ENCODE measurements around the gene BNC2.

BNC2 gene

GRCh38 chr9:16803648-16804047, 66.8 kb downstream of the BNC2 start:
- no peak overlapping the region for H3K4me3 ChIP-seq (ENCODE audit: low read depth, low read length)
- ChIA-PET POLR2A (no interaction called here), CTCF (no interaction called here)
- TF ChIP-seq CTCF (IDR thresholded peaks at IDR 0.05; ENCODE audit: insufficient read depth, low read length, missing control alignments) = no peak
- no peak for DNase-seq (ENCODE audit: low read depth, low spot score)

DNA sequence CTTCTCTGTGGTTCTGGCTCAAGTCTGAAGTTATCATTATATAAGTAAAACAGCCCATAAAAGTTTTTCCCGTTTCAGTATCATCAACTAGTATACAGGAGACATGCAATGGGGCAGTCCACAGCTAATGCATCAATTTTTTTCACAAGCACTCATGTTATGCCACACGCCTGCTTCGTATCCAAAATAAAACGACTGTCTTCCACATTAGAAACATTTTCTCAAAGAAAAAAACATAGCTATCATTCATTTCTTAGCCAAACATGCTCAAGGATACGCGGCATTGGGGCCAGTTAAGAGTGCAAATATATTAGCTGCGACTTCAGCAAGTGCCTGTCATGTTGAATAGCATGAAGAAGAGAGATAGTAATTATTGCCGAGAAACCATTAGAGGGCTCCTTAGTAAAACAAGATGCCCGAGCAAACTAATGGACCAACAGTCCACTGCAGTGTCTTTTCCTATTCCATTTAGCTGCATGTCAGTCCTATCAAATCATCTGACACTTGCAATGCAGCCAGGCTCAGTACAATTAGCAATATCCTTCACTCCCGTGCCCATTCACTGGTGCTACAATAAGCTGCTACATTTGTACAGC, 68.5 kb downstream of the BNC2 start:
- DNase-seq (ENCODE audit: low read depth, low spot score) = no peak
- CTCF ChIA-PET = interaction anchor here (1.1 kb wide), 1 partner anchor 21 kb away, joined by 3 read pairs; no protein-coding TSS in a partner anchor
- POLR2A ChIA-PET = no interaction called here
- no peak overlapping the region for H3K4me3 ChIP-seq (ENCODE audit: low read depth, low read length)
- TF ChIP-seq CTCF (IDR thresholded peaks at IDR 0.05; ENCODE audit: insufficient read depth, low read length, missing control alignments) = no peak

- ChIA-PET POLR2A (no interaction called here), CTCF (interaction anchor here (0.7 to 1.2 kb wide), 2 partner anchors 13 to 321 kb away, joined by 3 read pairs; no protein-coding TSS in a partner anchor)
- H3K4me3 ChIP-seq (ENCODE audit: low read depth, low read length) = no peak overlapping the region
- DNase-seq (ENCODE audit: low read depth, low spot score) = no peak
- TF ChIP-seq CTCF (IDR thresholded peaks at IDR 0.05; ENCODE audit: insufficient read depth, low read length, missing control alignments) = no peak
Observed at GRCh38 chr9:16796304-16796825, 74.1 kb downstream of the BNC2 start.

DNA sequence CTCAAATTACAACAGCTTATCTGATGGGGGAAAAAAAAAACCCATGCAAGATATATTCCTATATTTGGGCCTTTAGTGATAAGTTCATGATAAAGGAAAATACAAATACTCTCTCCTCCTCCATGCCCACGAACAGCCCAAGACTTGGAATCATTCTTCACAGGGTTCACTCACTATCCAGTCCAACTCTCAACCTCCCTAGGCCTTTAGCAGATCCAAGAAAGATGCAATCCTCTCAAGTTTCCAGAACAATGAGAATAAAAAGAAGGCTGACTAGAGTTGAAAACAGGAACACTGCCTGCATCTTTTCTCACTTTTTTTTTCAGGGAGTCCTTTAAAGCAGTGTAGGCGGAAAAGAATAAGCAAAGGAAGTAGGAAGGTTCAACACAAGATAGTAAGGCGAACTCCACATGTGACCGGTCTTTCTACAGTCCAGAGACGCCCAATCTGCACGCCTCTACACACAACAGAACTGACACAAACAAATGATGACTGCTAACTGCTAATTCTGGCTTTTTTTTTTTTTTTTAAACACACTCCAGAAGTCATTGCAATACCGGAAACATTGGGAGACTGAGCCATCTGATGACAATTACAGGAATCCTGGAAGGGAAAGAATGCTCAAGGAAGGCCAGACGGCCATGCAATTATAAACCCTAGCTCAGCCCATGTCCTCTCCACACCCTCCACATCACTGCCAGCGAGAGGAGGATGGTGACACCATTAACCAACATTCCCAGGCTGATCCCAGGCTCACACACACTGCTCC, 75.4 kb downstream of the BNC2 start:
- H3K4me3 ChIP-seq (ENCODE audit: low read depth, low read length) = no peak overlapping the region
- TF ChIP-seq CTCF (IDR thresholded peaks at IDR 0.05; ENCODE audit: insufficient read depth, low read length, missing control alignments) = no peak
- POLR2A ChIA-PET = no interaction called here
- peak; percentile 82 for DNase-seq (ENCODE audit: low read depth, low spot score)
- CTCF ChIA-PET = no interaction called here

- DNase-seq (ENCODE audit: low read depth, low spot score) = no peak
- H3K4me3 ChIP-seq (ENCODE audit: low read depth, low read length) = no peak overlapping the region
- CTCF ChIA-PET = no interaction called here
- POLR2A ChIA-PET = no interaction called here
- TF ChIP-seq CTCF (IDR thresholded peaks at IDR 0.05; ENCODE audit: insufficient read depth, low read length, missing control alignments) = no peak
Observed at GRCh38 chr9:16794103-16794502, 76.4 kb downstream of the BNC2 start.

- CTCF ChIA-PET = no interaction called here
- POLR2A ChIA-PET = no interaction called here
- no peak for DNase-seq (ENCODE audit: low read depth, low spot score)
- H3K4me3 ChIP-seq (ENCODE audit: low read depth, low read length) = no peak overlapping the region
- no peak for TF ChIP-seq CTCF (IDR thresholded peaks at IDR 0.05; ENCODE audit: insufficient read depth, low read length, missing control alignments)
Observed at GRCh38 chr9:16787724-16788123, 82.7 kb downstream of the BNC2 start.

Measured in AG04449 (cell line).